Measurements from ENCODE around the gene BABAM1.

BABAM1 gene

DNA sequence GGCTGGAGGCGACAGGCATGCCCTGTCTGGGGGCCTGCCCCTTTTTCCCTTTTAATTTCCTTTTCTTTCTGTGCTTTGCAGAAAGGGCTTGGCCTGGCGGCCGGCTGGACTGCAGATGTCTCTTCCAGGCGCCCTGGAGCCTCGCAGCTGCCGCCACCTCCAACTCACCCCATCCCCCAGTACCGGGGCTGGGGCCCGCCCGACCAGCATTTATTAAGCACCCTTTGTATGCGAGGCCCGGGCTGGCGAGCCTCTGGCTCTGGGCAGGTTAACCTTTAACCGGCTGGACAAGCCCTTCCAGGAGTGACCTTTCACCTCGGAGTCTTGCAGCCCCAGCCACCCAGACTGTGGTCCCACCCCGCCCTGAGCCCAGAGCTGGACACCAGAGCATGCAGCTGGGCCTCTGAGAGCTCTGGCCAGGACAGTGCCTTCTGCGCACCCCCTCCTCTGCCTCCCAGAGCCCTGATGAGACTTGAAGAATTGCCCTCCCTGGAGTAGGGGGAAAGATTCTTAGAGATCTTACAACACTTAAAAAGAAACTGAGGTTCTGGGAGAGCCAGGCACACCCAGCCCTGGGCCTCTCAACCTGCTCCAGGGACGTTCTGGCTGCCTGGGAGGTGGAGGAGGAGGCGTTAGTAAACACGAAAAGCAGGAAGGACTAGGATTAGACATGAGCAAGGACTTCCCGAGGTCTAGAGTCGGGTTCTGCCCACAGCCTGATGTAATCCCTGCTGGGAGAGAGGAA is 20.4 kb upstream of the BABAM1 start:
- Histone ChIP-seq H4K8ac (ENCODE audit: low read depth, low read length) (peak overlapping the region; percentile 28), H3K9ac (ENCODE audit: low read length) (peak overlapping the region; percentile 82), H2AK5ac (ENCODE audit: low read length) (peak overlapping the region; percentile 77), H3K23ac (ENCODE audit: low read length) (peak overlapping the region; percentile 80), H2BK120ac (ENCODE audit: low read depth, low read length) (peak overlapping the region; percentile 29), H3K36me3 (ENCODE audit: control insufficient read depth, insufficient read depth, low read length) (no peaks in the 10 kb centered on the region), H3K79me1 (ENCODE audit: low read length) (peaks cover 3% of the 10 kb centered on the region), H3K18ac (ENCODE audit: low read length) (peak overlapping the region; percentile 43), H3K4me1 (ENCODE audit: control insufficient read depth, low read depth, low read length) (peaks cover 11% of the 10 kb centered on the region), H3K4me3 (ENCODE audit: low read length) (no peak overlapping the region), H4K5ac (ENCODE audit: low read length) (no peak overlapping the region), H3K4ac (ENCODE audit: low read depth, low read length) (peak overlapping the region; percentile 75), H2BK15ac (replicated peaks; ENCODE audit: low read depth) (no peak overlapping the region), H3K27me3 (ENCODE audit: insufficient read depth, low read length, poor library complexity) (no peaks in the 10 kb centered on the region), H3K79me2 (ENCODE audit: control insufficient read depth, insufficient read depth, low read length) (peaks cover 31% of the 10 kb centered on the region), H3K4me2 (ENCODE audit: low read length) (peak overlapping the region; percentile 84), H3K56ac (ENCODE audit: low read length) (peak overlapping the region; percentile 94), H2BK5ac (ENCODE audit: low read length) (peak overlapping the region; percentile 93), H3K27ac (ENCODE audit: low read depth, low read length) (peak overlapping the region; percentile 91)
- DNase-seq: no peak
- WGBS (ENCODE audit: extremely low coverage, insufficient coverage, low lambda C conversion rate): no CpG with 5 or more reads among the region's 21 CpGs

GRCh38 chr19:17248011-17248776 is 19.0 kb upstream of the BABAM1 start:
- H3K27ac ChIP-seq (ENCODE audit: low read depth, low read length): peak overlapping the region; percentile 6
- peak overlapping the region; percentile 43 for H3K18ac ChIP-seq (ENCODE audit: low read length)
- H3K79me2 ChIP-seq (ENCODE audit: control insufficient read depth, insufficient read depth, low read length): peaks cover 21% of the 10 kb centered on the region
- H3K4ac ChIP-seq (ENCODE audit: low read depth, low read length): peak overlapping the region; percentile 18
- no peaks in the 10 kb centered on the region for H3K36me3 ChIP-seq (ENCODE audit: control insufficient read depth, insufficient read depth, low read length)
- no peak overlapping the region for H2BK120ac ChIP-seq (ENCODE audit: low read depth, low read length)
- H4K8ac ChIP-seq (ENCODE audit: low read depth, low read length): no peak overlapping the region
- WGBS (ENCODE audit: extremely low coverage, insufficient coverage, low lambda C conversion rate): no CpG with 5 or more reads among the region's 21 CpGs
- H3K79me1 ChIP-seq (ENCODE audit: low read length): no peaks in the 10 kb centered on the region
- H3K4me3 ChIP-seq (ENCODE audit: low read length): no peak overlapping the region
- no peak overlapping the region for H4K5ac ChIP-seq (ENCODE audit: low read length)
- no peak overlapping the region for H2BK15ac ChIP-seq (replicated peaks; ENCODE audit: low read depth)
- peak overlapping the region; percentile 52 for H3K56ac ChIP-seq (ENCODE audit: low read length)
- DNase-seq: peak; percentile 79
- no peaks in the 10 kb centered on the region for H3K27me3 ChIP-seq (ENCODE audit: insufficient read depth, low read length, poor library complexity)
- H3K23ac ChIP-seq (ENCODE audit: low read length): no peak overlapping the region
- H3K4me2 ChIP-seq (ENCODE audit: low read length): no peak overlapping the region
- peaks cover 11% of the 10 kb centered on the region for H3K4me1 ChIP-seq (ENCODE audit: control insufficient read depth, low read depth, low read length)
- no peak overlapping the region for H3K9ac ChIP-seq (ENCODE audit: low read length)
- H2AK5ac ChIP-seq (ENCODE audit: low read length): peak overlapping the region; percentile 5
- H2BK5ac ChIP-seq (ENCODE audit: low read length): no peak overlapping the region

DNA sequence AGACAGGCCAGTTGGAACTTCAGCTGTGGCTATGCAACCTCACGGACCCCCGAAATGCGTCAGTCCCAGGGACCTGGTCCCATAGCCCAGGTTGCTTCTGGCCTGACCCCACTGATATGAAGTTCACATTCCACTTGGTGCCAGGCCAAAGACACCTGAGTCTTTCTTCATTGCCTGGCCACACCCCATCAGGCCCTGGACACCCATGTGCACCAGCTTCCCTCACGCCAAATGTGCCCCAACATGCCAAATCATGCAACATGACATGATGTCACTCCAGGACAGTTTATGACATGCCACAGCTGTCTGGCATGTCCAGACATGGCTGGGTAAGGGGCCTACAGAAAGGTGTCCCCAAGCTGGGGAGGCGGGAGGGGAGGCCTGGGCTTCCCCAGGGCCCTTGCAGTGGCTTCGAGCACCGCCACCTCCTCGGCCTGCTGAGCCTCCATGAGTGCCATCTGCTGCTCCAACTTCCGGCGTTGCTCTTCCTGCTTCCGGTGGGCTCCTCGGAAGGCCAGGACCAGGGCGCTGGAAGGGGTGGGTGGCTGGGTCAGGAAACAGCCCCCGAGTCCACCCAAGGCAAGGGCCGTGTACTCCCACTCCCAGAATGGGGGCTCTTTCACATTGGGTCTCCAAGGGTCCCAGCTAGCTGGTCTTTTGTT is 17.2 kb upstream of the BABAM1 start:
- no peak overlapping the region for H3K56ac ChIP-seq (ENCODE audit: low read length)
- no peaks in the 10 kb centered on the region for H3K79me1 ChIP-seq (ENCODE audit: low read length)
- no peak overlapping the region for H4K5ac ChIP-seq (ENCODE audit: low read length)
- no peak for DNase-seq
- no peak overlapping the region for H3K23ac ChIP-seq (ENCODE audit: low read length)
- H3K4me1 ChIP-seq (ENCODE audit: control insufficient read depth, low read depth, low read length): peaks cover 11% of the 10 kb centered on the region
- WGBS (ENCODE audit: extremely low coverage, insufficient coverage, low lambda C conversion rate): no CpG with 5 or more reads among the region's 15 CpGs
- H3K9ac ChIP-seq (ENCODE audit: low read length): no peak overlapping the region
- H2BK5ac ChIP-seq (ENCODE audit: low read length): no peak overlapping the region
- H2BK15ac ChIP-seq (replicated peaks; ENCODE audit: low read depth): no peak overlapping the region
- H3K18ac ChIP-seq (ENCODE audit: low read length): no peak overlapping the region
- H3K27me3 ChIP-seq (ENCODE audit: insufficient read depth, low read length, poor library complexity): no peaks in the 10 kb centered on the region
- no peak overlapping the region for H2BK120ac ChIP-seq (ENCODE audit: low read depth, low read length)
- H3K36me3 ChIP-seq (ENCODE audit: control insufficient read depth, insufficient read depth, low read length): no peaks in the 10 kb centered on the region
- no peak overlapping the region for H4K8ac ChIP-seq (ENCODE audit: low read depth, low read length)
- peaks cover 2% of the 10 kb centered on the region for H3K79me2 ChIP-seq (ENCODE audit: control insufficient read depth, insufficient read depth, low read length)
- no peak overlapping the region for H3K4me3 ChIP-seq (ENCODE audit: low read length)
- H3K4ac ChIP-seq (ENCODE audit: low read depth, low read length): no peak overlapping the region
- no peak overlapping the region for H2AK5ac ChIP-seq (ENCODE audit: low read length)
- no peak overlapping the region for H3K4me2 ChIP-seq (ENCODE audit: low read length)
- H3K27ac ChIP-seq (ENCODE audit: low read depth, low read length): no peak overlapping the region

GRCh38 chr19:17254636-17255035 is 12.6 kb upstream of the BABAM1 start:
- Histone ChIP-seq H2AK5ac (ENCODE audit: low read length) (no peak overlapping the region), H3K4me1 (ENCODE audit: control insufficient read depth, low read depth, low read length) (no peaks in the 10 kb centered on the region), H3K23ac (ENCODE audit: low read length) (no peak overlapping the region), H2BK15ac (replicated peaks; ENCODE audit: low read depth) (no peak overlapping the region), H2BK120ac (ENCODE audit: low read depth, low read length) (no peak overlapping the region), H3K79me1 (ENCODE audit: low read length) (no peaks in the 10 kb centered on the region), H3K56ac (ENCODE audit: low read length) (no peak overlapping the region), H4K5ac (ENCODE audit: low read length) (no peak overlapping the region), H3K9ac (ENCODE audit: low read length) (no peak overlapping the region), H3K36me3 (ENCODE audit: control insufficient read depth, insufficient read depth, low read length) (no peaks in the 10 kb centered on the region), H3K27me3 (ENCODE audit: insufficient read depth, low read length, poor library complexity) (no peaks in the 10 kb centered on the region), H3K4me2 (ENCODE audit: low read length) (no peak overlapping the region), H2BK5ac (ENCODE audit: low read length) (no peak overlapping the region), H3K79me2 (ENCODE audit: control insufficient read depth, insufficient read depth, low read length) (no peaks in the 10 kb centered on the region), H3K18ac (ENCODE audit: low read length) (no peak overlapping the region), H4K8ac (ENCODE audit: low read depth, low read length) (no peak overlapping the region), H3K4me3 (ENCODE audit: low read length) (no peak overlapping the region), H3K27ac (ENCODE audit: low read depth, low read length) (no peak overlapping the region), H3K4ac (ENCODE audit: low read depth, low read length) (no peak overlapping the region)
- DNase-seq: no peak
- no CpG with 5 or more reads among the region's 10 CpGs for WGBS (ENCODE audit: extremely low coverage, insufficient coverage, low lambda C conversion rate)

GRCh38 chr19:17255150-17255621 is 12.1 kb upstream of the BABAM1 start:
- Histone ChIP-seq H3K9ac (ENCODE audit: low read length) (no peak overlapping the region), H4K5ac (ENCODE audit: low read length) (no peak overlapping the region), H3K4me1 (ENCODE audit: control insufficient read depth, low read depth, low read length) (no peaks in the 10 kb centered on the region), H3K18ac (ENCODE audit: low read length) (no peak overlapping the region), H3K56ac (ENCODE audit: low read length) (no peak overlapping the region), H3K27ac (ENCODE audit: low read depth, low read length) (no peak overlapping the region), H3K4me2 (ENCODE audit: low read length) (no peak overlapping the region), H4K8ac (ENCODE audit: low read depth, low read length) (no peak overlapping the region), H3K79me1 (ENCODE audit: low read length) (no peaks in the 10 kb centered on the region), H2BK15ac (replicated peaks; ENCODE audit: low read depth) (no peak overlapping the region), H3K4me3 (ENCODE audit: low read length) (no peak overlapping the region), H3K36me3 (ENCODE audit: control insufficient read depth, insufficient read depth, low read length) (no peaks in the 10 kb centered on the region), H3K23ac (ENCODE audit: low read length) (no peak overlapping the region), H2AK5ac (ENCODE audit: low read length) (no peak overlapping the region), H2BK120ac (ENCODE audit: low read depth, low read length) (no peak overlapping the region), H2BK5ac (ENCODE audit: low read length) (no peak overlapping the region), H3K27me3 (ENCODE audit: insufficient read depth, low read length, poor library complexity) (no peaks in the 10 kb centered on the region), H3K79me2 (ENCODE audit: control insufficient read depth, insufficient read depth, low read length) (no peaks in the 10 kb centered on the region), H3K4ac (ENCODE audit: low read depth, low read length) (no peak overlapping the region)
- WGBS (ENCODE audit: extremely low coverage, insufficient coverage, low lambda C conversion rate): no CpG with 5 or more reads among the region's 18 CpGs
- no peak for DNase-seq
